HG02884 (cell line): ENCODE data around the gene HOXA10.

Experiments used
- ATAC-seq: cut with Tn5 transposase; IDR thresholded peaks from one replicate; pipeline ENCODE4 v1.9.1; 2021; ENCODE audit warnings: mild to moderate bottlenecking, moderate library complexity; ENCODE audit not compliant: unreplicated experiment

Gene HOXA10

GRCh38 chr7:27173956-27174873 lies at the start of gene HOXA10:
Gene HOXA10, minus strand, starts transcription at chr7:27174320. Its CDS starts 14 bp downstream, at chr7:27174306.
- ATAC-seq = no peak

- ATAC-seq = no peak
Measured at GRCh38 chr7:27221201-27221797, 47.2 kb upstream of the HOXA10 start.

GRCh38 chr7:27220440-27220955 lies 46.4 kb upstream of the HOXA10 start:
- no peak for ATAC-seq

GRCh38 chr7:27219821-27220220 lies 45.7 kb upstream of the HOXA10 start:
- ATAC-seq = no peak

- ATAC-seq = no peak
Measured at GRCh38 chr7:27217951-27218350, 43.8 kb upstream of the HOXA10 start.

GRCh38 chr7:27215356-27215755 lies 41.2 kb upstream of the HOXA10 start:
- ATAC-seq = no peak

- no peak for ATAC-seq
Measured at GRCh38 chr7:27214239-27214950, 40.3 kb upstream of the HOXA10 start.

GRCh38 chr7:27213433-27214238 lies 39.5 kb upstream of the HOXA10 start:
- no peak for ATAC-seq

GRCh38 chr7:27212497-27213432 lies 38.6 kb upstream of the HOXA10 start:
- ATAC-seq = no peak

GRCh38 chr7:27211764-27212204 lies 37.7 kb upstream of the HOXA10 start:
- ATAC-seq = no peak

GRCh38 chr7:27211084-27211446 lies 36.9 kb upstream of the HOXA10 start:
- no peak for ATAC-seq

GRCh38 chr7:27210441-27211083 lies 36.4 kb upstream of the HOXA10 start:
- ATAC-seq = no peak

GRCh38 chr7:27209933-27210440 lies 35.9 kb upstream of the HOXA10 start:
- ATAC-seq = no peak

- no peak for ATAC-seq
Measured at GRCh38 chr7:27208998-27209397, 34.9 kb upstream of the HOXA10 start.

- ATAC-seq = no peak
Measured at GRCh38 chr7:27207348-27207985, 33.3 kb upstream of the HOXA10 start.

GRCh38 chr7:27205325-27206280 lies 31.5 kb upstream of the HOXA10 start:
- no peak for ATAC-seq

- no peak for ATAC-seq
Measured at GRCh38 chr7:27204851-27205322, 30.8 kb upstream of the HOXA10 start.
